ENCODE measurements around the gene PDIK1L. TPM values are rescaled to one million over a fixed set of nuclear protein-coding genes. Genes with fewer than 3 reads are reported as not detected.

PDIK1L gene
- total RNA-seq, 4 donors from 2014 or later: 4.4 to 8.7 (median 5.9) TPM

DNA sequence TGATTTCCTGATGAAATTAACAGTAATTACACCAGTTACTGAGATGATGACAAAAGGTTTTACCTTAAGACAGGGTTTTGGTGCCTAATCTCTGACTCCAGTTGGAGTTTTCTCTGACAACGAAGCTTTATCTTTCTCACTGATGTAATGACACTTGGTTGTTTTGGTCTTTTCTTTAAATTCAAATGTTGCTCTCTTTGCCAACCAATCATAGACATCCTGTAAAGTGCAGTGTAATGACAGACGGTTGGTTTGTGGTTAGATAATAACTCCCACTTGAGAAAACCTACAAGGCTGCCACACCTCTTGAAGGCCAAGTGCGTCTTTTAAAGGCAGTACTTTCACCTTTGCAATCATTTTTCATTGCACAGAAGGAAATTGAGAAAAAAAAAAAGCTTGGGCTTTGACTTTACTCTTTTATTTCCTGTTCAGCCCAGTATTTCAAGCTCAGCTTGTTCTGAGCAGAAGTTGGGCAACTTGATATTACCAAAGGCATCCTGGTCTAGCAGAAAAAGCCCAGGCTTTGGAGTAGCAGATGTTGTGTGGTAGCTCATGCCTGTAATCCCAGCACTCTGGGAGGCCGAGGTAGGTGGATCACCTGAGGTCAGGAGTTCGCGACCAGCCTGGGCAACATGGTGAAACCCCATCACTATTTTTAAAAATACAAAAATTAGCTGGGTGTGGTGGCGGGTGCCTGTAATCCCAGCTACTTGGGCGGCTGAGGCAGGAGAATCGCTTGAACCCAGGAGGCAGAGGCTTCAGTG lies 14.9 kb downstream of the PDIK1L start:
- Histone ChIP-seq H3K27me3 (no peaks in the 10 kb centered on the region), H3K27ac (peak overlapping the region; percentile 60 to 84 (median 62)), H3K9me3 (no peaks in the 10 kb centered on the region), H3K36me3 (no peaks in the 10 kb centered on the region), H3K4me3 (no peak overlapping the region), H3K4me1 (peaks cover 48 to 52% of the 10 kb centered on the region in 2 donors)
- DNase-seq: no peak
- ATAC-seq: no peak
- no peak for TF ChIP-seq POLR2A (IDR thresholded peaks at IDR 0.05)
- TF ChIP-seq, protein P1, sequence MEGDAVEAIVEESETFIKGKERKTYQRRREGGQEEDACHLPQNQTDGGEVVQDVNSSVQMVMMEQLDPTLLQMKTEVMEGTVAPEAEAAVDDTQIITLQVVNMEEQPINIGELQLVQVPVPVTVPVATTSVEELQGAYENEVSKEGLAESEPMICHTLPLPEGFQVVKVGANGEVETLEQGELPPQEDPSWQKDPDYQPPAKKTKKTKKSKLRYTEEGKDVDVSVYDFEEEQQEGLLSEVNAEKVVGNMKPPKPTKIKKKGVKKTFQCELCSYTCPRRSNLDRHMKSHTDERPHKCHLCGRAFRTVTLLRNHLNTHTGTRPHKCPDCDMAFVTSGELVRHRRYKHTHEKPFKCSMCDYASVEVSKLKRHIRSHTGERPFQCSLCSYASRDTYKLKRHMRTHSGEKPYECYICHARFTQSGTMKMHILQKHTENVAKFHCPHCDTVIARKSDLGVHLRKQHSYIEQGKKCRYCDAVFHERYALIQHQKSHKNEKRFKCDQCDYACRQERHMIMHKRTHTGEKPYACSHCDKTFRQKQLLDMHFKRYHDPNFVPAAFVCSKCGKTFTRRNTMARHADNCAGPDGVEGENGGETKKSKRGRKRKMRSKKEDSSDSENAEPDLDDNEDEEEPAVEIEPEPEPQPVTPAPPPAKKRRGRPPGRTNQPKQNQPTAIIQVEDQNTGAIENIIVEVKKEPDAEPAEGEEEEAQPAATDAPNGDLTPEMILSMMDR (IDR thresholded peaks at IDR 0.05 in 4 of 5, conservative IDR thresholded peaks at IDR 0.05 in 1 of 5): no peak
- intact Hi-C loops (cut with DNase I; ENCODE audit: low total_unique reads) (no loop called here), in situ Hi-C loops (cut with MboI; ENCODE audit: low sequenced_read_pairs in 4 of 4) (loop anchor here in 1 of 4 donors (25.0 kb wide), 1 partner anchor 239 kb away; the partner anchor contains the start of gene PAQR7)

DNA sequence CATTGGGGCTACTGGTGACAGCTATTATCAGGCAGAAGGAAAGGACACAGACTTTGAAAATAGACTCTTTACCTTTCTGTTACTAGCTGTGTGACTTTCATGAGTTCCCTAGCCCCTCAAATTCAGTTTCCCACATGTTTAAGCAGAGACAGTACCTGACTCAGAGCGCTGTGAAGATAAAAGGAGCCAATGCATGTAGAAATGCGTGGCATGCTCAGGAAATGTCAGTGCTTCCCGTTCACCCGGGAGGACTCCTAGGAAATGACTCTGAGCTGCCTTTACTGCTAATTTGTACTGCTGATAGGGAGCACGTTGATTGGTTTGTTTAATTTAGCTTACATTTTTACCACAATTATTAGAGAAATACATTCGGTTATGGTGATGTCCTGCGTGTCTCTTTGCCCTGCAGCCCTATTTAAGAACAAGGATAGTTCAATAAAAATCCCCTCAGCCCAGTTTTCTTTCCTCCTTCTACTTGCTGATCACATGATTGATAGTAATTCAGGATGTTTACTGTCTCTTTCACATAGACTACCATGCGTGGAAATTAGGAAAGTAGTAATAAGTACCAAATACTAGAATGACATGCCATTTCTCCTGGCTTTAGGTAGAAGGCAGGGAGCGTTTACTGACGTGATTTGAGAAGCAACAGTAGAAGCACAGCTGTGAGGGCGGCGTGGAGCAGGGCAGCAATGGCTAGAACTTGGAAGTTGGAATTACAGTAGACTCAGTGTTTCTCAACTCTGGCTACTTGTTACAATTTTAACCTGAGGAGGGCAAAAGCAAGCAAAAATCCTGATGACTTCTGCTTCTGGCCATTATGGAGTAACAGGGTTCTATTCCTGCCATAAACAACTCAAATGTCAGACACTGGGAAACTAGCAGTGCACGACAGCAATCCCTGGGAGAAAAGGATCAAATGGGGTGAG lies 15.9 kb downstream of the PDIK1L start:
- in situ Hi-C loops (cut with MboI; ENCODE audit: low sequenced_read_pairs in 4 of 4): loop anchor here in 1 of 4 donors (25.0 kb wide), 1 partner anchor 240 kb away; the partner anchor contains the start of gene PAQR7
- Histone ChIP-seq H3K27me3 (no peaks in the 10 kb centered on the region), H3K27ac (peak overlapping the region; percentile 60 to 84 (median 62)), H3K36me3 (no peaks in the 10 kb centered on the region), H3K9me3 (no peaks in the 10 kb centered on the region), H3K4me3 (peak overlapping the region in 3 of 4 donors; percentile 3 to 16 (median 10)), H3K4me1 (peaks cover 40 to 42% of the 10 kb centered on the region in 2 donors)
- peak in 1 of 2 donors; percentile 55 for ATAC-seq
- TF ChIP-seq POLR2A (IDR thresholded peaks at IDR 0.05): no peak
- TF ChIP-seq, protein P1 (IDR thresholded peaks at IDR 0.05 in 4 of 5, conservative IDR thresholded peaks at IDR 0.05 in 1 of 5): no peak
- intact Hi-C loops (cut with DNase I; ENCODE audit: low total_unique reads): no loop called here
- peak in 1 of 2 donors; percentile 31 for DNase-seq

DNA sequence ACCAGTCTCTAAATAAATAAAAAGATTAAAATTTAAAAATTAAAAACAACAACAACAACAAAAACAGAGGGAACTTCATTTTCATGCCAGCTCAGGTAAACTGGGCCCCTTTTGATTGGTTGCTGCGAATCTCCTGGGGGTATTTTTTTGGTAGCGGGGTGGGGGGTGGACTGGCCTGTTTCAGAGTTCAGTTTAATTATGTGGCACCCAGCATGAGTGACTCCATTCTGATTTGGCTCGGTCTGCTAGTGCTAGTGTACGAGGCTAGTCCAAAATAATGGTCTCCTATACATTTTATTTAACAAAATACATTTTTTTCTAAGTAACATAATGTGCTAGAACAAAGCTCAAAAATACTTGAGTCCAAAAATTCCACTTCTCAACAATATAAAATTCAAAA lies 18.2 kb downstream of the PDIK1L start:
- Histone ChIP-seq H3K4me3 (no peak overlapping the region), H3K36me3 (no peaks in the 10 kb centered on the region), H3K27me3 (no peaks in the 10 kb centered on the region), H3K9me3 (no peaks in the 10 kb centered on the region), H3K4me1 (peaks cover 18 to 19% of the 10 kb centered on the region in 2 donors), H3K27ac (no peak overlapping the region)
- TF ChIP-seq, protein P1 (IDR thresholded peaks at IDR 0.05 in 4 of 5, conservative IDR thresholded peaks at IDR 0.05 in 1 of 5): no peak
- TF ChIP-seq POLR2A (IDR thresholded peaks at IDR 0.05): no peak
- DNase-seq: no peak
- intact Hi-C loops (cut with DNase I; ENCODE audit: low total_unique reads) (no loop called here), in situ Hi-C loops (cut with MboI; ENCODE audit: low sequenced_read_pairs in 4 of 4) (loop anchor here in 1 of 4 donors (25.0 kb wide), 1 partner anchor 242 kb away; the partner anchor contains the start of gene PAQR7)
- ATAC-seq: no peak

DNA sequence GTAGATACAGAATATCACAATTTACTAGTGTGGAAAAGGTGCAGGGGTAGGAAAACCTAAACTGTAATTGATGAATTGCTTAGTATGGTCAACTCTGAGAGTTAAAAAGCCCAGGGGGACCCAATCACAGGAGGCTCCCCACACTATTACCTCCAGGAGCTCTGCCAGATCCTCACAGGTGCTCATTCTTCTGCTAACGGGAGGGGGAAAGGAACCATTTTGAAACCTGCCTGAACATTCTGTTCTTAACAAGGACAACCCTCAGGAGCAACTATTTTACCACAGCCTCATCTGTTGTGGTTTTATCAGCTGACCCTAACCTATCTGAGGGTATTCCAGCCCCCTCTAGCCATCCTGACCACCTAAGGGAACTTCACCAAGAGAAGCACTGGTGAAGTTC lies 19.1 kb downstream of the PDIK1L start:
- Histone ChIP-seq H3K36me3 (no peaks in the 10 kb centered on the region), H3K27me3 (no peaks in the 10 kb centered on the region), H3K27ac (no peak overlapping the region), H3K4me3 (no peak overlapping the region), H3K4me1 (peaks cover 14 to 18% of the 10 kb centered on the region in 2 donors), H3K9me3 (no peaks in the 10 kb centered on the region)
- TF ChIP-seq, protein P1 (IDR thresholded peaks at IDR 0.05 in 4 of 5, conservative IDR thresholded peaks at IDR 0.05 in 1 of 5): no peak
- no peak for TF ChIP-seq POLR2A (IDR thresholded peaks at IDR 0.05)
- DNase-seq: no peak
- in situ Hi-C loops (cut with MboI; ENCODE audit: low sequenced_read_pairs in 4 of 4): loop anchor here in 1 of 4 donors (25.0 kb wide), 1 partner anchor 243 kb away; the partner anchor contains the start of gene PAQR7
- peak in 1 of 2 donors; percentile 19 for ATAC-seq
- intact Hi-C loops (cut with DNase I; ENCODE audit: low total_unique reads): no loop called here
